HG03460 (cell line): Measurements from ENCODE around the gene ADARB2.

ENCODE experiments used
- ATAC-seq: cut with Tn5 transposase; IDR thresholded peaks from one replicate; pipeline ENCODE4 v1.9.1; 2021; ENCODE audit not compliant: unreplicated experiment

The ADARB2 gene

GRCh38 chr10:1300218-1300617, 437.1 kb downstream of the ADARB2 start:
- ATAC-seq = no peak

DNA sequence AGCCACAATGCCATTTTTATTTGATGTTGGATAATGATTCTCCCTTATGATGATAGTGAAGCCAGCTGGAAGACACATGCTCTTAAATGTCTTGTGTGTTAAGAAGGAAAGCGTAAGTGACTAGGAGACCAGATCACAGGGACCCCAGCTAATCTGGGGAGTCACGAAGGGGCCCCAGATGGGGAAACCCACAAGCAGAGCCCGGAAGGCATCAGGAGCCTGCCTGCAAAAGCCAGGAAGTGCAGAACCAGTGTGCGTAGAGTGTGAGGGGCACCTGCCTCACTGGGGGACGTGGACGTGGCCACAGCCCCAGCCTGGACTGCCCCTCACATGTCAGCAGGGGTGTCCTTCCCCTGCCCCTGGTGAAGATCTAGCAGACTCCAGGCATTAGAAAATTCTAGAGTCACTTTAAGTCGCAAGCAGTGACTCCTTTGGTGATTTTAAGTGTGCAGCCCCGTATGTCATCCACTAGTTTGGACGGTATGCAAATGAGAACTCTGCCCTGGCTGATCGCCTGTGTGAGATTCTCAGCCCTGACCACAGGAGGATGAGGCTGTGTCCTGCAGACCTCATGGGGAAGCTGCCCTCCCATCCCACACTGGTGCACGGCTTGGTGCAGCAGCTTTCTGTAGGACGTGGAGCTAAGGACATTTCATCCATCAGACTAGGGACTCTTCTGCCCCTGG, 438.1 kb downstream of the ADARB2 start:
- ATAC-seq = no peak

- ATAC-seq = no peak
These were observed 439.6 kb downstream of the ADARB2 start for GRCh38 chr10:1297566-1298301.

- no peak for ATAC-seq
These were observed 441.4 kb downstream of the ADARB2 start for GRCh38 chr10:1295756-1296480.

DNA sequence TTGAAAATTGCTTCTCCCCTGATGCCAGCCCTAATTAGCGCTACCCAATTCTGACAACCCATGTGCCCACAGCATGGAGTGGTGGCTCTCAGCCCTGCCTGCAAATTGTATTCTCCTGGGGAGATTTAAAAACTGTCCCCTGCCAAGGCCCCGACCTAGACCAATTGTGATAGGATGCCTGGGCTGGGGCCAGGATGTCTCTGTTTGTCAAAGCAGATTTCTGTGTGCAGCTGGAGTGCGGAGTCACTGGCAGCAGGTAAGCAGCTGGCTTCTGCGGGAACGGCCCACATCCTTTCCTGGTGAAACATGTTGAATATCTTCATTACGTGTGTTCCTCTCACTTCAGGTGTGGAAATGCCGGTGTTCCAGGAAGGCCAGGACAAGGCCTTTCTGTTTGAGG, 442.6 kb downstream of the ADARB2 start:
- no peak for ATAC-seq

- ATAC-seq = no peak
These were observed 443.5 kb downstream of the ADARB2 start for GRCh38 chr10:1293636-1294435.

- no peak for ATAC-seq
These were observed 444.2 kb downstream of the ADARB2 start for GRCh38 chr10:1293157-1293556.

- ATAC-seq = no peak
These were observed 444.7 kb downstream of the ADARB2 start for GRCh38 chr10:1292611-1293031.

DNA sequence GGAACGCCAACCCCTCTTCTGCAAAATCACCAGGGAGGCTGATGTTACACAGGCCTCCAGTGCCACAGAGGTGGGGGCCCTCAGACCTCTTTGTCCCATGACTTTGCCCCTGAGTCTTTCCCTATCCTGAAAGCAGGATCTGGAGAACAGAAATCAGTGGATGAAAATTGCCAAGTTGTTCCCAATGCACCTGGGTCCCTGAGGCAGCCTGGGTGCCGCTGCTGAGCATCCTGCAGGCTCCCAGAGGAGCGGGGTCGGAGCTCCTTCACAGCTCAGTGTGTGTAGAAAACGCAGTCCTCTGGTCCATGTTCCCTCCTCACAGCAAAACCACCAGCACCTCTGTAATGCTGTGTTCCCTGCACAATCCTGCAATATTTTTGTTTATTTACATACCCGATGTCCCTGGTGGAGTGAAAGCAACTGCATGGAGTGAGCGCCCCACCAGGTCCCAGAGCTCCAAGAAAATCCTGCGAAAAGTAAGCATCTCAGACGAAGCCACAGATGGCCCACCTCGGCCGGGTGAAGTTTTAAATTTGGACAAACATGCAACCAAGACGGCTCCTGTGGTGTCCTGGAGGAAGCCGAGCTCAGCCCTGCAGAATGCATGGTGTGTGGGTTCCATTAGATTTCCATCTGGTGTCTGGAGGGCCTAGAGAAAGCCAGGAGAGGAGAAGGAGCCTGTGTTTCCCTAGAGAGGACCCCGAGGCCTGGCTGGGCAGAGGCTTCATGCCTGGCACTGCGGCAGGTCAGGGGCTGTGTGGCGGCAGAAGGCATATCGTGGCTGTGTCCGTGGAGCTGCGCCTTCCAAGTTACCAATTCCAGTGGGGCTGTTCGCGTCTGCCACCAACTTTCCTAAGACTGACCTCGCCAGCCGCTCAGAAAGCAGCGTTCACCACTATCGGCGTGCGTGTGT, 445.9 kb downstream of the ADARB2 start:
- no peak for ATAC-seq

- no peak for ATAC-seq
These were observed 447.3 kb downstream of the ADARB2 start for GRCh38 chr10:1290071-1290471.

DNA sequence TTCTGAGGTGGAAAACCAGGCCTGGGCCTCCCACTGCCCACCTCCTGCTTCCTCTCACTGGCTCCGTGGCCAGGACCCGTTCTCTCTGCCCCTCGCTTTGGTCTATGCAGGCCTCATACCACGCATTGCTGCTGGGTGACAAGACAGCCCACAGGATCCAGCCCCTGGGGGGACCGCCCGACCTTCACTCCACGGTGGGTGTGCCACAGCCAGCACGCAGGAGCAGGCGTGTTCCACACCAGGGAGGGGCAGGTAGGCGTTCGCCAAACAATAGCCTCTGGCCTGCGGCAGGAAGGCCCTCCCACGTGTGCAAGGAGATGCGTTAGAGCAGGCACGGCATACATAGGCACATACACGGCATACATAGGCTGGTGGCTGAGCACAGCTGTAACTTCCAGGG, 447.7 kb downstream of the ADARB2 start:
- ATAC-seq = no peak

DNA sequence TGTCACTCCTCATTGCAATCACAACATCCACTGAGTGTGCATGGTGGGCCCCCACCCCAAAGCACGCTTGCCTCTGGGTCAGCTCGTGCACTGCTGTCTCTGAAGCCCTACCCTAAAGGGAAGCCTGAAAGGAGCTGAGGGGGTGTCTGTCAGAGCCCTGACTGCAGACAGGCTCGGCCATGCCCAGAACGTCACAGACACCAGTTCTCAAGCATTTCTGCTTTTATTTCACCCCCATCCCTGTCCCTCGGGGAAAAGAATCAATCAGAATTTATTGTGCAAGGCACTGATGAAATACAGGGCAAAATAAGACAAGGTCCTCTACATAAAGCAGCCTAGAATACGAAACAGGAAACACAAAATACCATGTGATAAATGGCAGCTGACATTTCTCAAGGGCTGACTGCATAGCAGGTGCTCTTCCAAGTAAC, 449.3 kb downstream of the ADARB2 start:
- no peak for ATAC-seq

DNA sequence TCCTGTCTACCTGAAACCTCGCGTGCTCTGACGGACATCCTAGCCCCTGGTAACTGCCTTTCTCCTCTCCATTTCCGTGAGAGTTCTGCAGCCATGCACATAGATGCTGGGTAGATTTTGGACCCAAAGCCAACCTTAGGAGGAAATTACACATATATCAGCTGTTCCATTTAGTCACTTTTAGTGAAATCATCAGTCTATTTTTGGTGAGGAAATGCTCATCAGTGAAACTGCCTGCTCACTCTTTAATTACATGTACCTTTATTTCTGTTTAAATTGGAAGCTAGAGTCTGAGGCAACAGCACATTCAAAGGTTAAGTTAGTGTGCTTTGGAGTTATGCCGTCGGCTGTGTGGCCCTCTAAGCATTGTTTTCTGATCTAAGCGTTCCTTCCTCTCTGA, 449.8 kb downstream of the ADARB2 start:
- no peak for ATAC-seq

GRCh38 chr10:1284076-1284475, 453.2 kb downstream of the ADARB2 start:
- ATAC-seq = no peak

- ATAC-seq = no peak
These were observed 455.9 kb downstream of the ADARB2 start for GRCh38 chr10:1281405-1281782.

DNA sequence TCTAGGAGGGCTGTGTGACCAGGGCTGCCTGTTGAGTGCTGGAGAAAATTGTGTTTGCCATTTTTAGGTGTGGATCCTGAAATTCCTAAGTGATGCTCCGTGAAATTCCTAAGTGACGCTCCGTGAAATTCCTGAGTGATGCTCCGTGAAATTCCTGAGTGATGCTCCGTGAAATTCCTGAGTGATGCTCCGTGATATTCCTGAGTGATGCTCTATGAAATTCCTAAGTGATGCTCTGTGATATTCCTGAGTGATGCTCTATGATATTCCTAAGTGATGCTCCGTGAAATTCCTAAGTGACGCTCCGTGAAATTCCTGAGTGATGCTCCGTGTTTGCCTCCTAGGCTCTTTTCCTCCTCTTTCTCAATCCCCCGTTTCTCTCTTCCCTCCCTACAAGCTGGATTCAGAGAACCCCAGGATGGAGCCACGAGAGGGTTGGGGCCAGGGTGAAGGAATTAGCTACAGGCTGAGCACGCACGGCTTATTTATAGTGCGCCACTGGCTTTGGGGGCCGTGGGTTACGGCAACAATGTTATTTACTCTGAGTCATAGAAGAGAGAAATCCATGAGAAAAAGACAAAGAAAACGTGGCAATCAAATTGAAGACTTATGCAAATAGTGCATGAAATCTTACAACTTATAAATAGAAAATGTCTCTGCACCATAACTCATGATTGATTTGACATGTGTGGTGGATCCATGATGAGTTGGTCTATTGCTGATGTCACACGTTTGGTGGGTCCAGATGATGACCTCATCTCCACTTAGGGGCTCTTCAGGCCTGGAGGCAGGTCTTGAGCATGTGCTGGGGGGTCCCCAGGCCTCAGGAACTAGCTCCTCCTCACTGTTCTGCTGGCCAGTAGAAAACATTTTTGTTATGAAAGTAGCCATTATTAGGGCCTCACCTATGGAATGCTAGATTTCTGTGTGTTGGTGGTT, 456.6 kb downstream of the ADARB2 start:
- ATAC-seq = no peak

GRCh38 chr10:1278306-1278705, 459.0 kb downstream of the ADARB2 start:
- no peak for ATAC-seq

DNA sequence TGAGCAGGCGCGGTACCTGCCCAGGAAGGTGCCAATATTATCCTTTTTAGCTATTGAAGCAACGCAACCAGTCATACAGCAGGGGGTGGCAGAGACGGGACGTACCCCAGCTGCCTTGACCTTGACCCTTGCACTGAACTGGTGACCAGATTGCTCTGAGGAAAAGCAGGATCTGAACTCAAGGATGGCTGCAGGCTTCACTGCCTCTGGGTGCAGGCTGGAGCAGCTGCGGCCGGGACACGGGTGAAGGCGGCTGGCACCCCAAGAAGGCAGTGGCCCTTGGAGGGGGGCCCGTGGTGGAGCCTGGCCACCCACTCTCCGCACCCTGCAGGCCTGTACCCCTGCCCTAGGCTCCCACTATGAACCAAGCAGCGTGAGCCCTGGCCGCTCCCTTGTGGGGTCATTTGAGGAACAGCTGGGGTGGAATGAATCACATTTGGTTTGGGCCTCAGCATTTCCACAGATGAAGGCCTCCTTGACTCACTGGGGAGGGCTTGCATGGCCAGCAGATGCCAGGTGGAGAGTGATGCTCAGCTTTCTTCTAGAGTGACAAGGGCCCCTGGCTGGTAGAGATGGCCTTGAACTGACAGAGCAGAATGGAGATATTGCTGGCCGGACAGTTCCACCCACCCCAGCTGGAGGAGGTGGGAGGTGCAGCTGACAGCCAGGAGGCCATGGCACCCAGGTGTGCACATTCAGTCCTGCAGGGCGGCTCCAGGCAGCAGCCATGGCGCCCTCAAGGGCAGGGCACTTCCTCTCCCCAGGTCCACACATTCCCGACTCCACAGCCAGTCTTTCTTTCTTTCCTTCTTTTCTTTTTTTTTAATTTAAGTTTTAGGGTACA, 462.4 kb downstream of the ADARB2 start:
- no peak for ATAC-seq
